NCI-H2227 treated with DMSO at 0.1 percent for 48 hours (cell line): ENCODE data around the gene SH3BP4.

Source experiments
- DNase-seq: peaks from one replicate; lab custom pipeline; 2025; lab: John Stamatoyannopoulos, UW

SH3BP4 gene

DNA sequence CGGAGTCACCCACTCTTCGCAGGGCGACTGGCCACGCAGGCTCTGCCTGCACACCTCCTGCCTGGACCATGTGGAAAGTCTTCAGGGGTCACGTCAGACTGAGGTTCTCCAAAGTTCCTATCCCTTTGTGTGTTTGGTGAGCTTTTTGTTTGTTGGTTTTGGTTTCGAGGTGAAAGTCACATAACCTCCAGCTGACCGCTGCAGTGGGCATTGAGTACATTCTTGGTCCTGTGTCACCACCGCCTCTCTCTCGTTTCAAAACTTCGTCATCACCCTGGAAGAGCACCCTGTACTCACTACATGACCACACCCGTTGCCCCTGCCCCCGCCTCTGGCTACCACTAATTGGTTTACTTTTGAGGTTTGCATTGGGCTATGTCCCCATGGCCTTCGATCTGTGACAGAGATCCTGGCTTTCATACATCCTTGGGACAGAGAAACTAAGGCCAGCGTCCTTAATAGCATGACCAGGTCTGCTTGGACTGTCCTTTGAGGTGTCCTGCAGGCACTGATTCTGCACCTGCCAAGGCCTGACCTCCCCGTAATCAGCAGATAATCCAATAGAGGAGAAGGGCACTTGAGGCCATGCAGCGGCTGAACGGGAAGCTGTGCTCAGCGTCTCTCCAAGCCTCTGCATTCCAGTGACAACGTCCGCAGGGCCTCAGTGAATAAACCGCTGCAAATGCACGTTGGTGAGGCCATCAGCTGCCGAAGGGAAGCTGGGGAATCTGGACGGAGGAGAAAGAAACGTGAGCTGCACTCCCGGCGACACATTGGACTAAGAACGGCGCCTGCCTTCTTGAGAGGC lies 46.8 kb downstream of the SH3BP4 start:
- no peak for DNase-seq

DNA sequence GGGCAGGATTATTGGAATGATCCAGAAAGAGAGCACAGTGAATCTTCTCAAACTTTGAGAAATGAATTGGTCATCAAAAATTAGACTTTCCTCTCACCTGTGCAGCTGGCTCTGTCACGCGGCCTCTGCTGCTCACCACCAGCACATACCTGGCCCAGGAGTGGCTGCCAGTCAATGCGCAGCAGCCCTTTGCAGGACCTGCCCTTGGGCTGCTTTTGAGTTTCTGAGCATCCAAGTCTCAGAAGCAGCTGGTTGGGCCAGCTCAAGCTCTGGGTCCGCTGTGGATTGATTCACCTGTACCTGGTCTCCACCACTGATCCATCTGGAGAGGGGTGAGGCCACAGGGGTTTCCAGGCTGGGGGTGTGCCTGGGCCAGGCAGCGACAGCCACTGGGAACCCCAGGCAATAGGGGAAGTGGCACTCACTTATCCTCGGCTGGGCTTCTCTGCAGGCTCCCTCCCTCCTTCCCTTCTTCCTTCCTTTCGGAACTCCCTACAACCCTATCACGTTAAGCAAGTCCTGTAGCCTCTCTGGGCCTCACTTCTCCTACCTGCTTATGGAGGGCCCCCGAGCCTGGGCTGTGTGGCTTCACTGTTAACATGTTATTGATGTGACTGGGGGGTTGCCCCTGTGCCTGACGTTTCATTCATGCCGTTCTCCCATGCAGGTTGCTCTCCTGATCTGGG lies 48.1 kb downstream of the SH3BP4 start:
- no peak for DNase-seq

DNA sequence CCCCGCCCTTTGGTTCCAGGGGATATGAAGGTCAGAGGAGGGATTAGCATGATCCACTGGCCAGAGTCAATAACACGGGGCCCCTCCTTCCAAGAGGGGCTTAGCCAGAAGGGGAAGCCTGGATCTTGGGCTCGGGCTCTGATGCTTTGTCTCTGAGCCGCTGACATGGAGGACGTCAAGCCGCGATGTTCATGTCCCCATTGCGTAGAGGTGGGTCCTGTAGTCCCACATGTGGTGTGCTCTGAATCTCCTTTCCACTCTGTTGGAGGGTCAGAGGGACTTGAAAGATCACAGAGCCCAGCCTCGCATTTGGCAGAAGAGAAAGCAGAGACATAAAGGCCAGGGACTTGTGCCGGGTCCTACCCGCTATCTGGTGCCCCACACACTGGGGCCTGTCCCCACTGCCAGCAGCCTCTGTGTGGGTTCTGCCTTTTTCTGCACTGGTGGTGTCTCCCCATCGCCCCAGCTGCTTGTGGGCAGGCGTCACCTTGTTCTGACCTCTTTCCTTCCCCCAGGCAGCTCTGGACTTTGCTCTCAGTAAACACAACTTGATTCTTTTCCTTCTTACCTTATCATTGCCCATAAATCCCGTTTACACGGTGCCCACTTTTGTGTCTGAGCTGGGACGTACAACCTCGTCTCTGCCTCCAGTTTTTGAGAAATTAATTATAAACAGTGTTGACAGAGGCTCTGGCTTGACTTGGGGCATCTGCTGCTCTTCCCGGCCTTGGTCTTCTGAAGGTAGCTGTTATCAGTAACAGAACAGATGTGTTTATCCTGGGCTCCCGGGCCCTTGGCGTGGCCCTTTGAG lies 48.8 kb downstream of the SH3BP4 start:
- no peak for DNase-seq

DNA sequence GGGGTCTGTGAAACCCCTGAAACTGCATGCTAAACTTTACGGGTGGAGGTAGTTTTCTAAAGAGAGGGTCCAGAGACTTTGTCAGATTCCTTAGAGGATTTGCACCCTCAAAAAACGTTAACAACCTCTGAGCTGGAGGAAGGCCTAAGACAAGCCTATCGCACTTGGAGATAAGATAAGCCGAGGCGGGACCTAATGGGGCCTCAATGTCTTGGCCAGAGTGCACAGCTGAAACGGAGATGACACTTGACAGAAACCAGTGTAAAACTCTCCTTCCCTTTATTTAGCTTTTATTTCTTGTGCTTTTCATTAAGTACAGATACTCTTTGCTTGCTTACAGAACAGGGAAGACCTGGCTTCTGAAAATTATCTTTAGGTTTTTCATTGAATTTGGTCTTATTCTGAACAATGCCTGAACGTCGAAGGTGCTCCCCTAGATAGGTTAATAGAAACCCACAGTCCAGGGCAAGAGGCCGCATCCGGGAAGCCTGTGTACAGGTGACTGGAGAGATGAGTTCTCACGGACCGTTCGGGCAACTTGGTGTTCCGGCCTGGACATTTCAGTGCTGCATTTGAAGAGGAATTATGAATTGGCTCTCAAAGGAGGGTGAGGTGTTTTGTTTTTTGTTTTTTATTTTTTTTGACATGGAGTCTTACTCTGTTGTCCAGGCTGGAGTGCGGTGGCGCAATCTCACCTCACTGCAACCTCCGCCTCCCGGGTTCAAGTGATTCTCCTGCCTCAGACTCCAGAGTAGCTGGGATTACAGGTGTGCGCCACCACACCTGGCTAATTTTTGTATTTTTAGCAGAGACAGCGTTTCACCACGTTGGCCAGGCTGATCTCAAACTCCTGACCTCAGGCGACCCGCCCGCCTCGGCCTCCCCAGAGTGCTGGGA lies 49.7 kb downstream of the SH3BP4 start:
- DNase-seq, result no peak

DNA sequence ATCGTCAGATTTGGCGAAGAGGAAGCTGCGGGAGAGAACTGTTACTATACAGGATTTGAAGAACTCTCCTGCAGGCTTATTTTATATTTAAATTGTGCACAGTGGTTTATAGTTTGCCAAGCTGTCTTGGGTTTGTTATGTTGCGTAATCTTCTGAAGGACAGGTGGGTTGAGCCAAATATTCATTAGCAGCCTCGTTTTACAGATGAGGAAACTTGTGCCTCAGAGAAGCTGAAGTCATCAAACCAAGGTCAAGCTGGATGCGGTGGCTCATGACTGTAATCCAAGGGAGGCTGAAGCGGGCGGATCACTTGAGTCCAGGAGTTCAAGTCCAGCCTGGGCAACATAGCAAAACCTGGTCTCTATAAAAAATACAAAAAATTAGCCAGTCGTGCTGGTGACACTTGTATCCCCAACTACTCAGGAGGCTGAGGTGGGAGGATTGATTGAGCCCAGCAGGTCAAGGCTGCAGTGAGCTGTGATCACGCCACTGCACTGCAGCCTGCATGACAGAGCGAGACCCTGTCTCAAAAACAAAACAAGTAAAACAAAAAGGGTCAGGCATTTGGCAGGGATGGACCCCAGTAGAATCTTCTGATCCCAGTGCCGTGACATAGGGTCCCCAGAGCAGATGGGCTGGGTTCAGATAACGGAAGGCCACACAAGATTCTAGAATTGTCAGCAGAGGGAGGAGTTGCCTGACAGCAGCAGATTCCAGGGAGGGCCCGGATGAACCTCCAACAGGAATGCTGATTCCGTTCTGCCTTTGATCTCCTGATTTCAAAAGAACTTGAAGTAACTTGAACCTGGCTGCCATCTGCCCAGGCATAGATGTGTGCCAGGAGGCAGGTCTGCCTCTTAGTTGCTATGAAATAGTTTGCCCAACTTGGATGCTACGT lies 50.6 kb downstream of the SH3BP4 start:
- DNase-seq, result no peak

DNA sequence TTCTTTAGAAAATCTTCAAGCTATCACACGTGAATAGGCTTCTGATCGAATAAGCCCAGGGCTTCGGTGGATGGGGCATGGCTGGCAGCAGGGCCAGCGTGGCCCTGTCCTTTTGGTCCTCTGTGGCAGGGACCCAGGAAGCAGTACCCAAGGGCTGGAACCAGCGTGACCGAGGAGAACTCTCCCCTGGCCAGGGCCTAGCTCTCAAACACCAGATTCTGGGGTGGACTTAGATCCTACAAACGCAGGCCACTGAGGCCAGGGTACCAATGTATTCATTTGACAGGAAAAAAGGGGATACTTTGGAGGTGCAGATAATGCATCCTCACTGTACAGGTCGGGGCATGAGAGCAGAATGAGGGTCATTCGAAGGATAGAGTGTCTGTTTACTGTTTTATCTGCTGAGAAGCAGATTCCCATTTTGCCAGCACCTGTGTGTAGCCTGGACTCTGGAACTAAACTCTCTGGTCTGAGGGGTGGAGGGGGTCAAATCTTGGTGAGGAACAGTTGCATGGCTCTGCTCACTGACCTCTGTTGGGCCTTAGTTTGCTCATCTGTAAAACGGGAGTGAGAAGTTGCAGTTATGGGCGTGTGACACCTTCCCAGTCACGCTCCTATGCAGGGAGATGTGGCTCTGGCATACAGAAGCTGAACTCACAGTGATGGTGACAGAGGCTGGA lies 51.4 kb downstream of the SH3BP4 start:
- no peak for DNase-seq

DNA sequence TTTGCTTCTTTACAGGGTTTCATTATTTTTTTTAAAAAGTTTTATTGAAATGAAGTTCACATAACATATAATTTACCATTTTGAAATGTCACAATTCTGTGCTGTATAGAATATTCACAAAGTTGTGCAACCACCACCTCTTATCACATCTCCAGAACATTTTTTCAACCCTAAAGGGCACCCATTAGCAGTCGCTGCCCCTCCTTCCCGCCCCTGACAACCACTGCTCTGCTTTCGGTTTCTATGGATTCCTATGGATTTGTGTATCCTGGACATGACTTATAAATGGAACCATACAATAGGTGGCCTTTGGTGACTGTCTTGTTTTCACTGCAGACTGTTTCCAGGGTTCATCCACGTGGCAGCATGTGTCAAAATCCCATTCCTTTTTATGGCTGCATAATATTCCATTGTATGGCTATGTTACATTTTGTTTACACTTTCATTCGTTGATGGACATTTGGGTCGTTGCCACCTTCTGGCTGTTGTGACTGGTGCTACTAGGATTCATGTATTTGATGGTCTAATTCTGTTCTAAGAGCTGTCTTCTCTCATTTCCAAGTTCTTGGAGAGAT lies 52.6 kb downstream of the SH3BP4 start:
- DNase-seq, result no peak

DNA sequence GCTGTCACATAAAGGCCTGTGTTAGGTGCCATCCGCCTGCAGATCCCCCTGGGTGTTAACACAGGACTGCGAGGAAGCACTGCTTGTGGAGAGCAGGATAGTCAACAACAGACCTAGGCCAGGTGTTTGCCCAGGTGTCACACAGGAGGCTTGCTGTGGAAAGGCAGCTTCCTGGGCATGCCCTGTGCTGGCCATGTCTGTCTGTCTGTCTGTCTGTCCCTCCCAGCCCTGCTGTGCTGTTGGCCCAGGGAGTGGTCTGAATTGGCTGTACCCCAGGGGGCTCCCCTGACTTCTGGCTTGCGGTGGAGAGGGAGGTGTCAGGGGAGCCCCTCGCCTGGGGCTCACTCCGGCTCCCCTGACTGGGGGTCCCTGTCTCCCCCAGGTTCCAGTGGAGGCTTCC lies 53.2 kb downstream of the SH3BP4 start:
- no peak for DNase-seq

DNA sequence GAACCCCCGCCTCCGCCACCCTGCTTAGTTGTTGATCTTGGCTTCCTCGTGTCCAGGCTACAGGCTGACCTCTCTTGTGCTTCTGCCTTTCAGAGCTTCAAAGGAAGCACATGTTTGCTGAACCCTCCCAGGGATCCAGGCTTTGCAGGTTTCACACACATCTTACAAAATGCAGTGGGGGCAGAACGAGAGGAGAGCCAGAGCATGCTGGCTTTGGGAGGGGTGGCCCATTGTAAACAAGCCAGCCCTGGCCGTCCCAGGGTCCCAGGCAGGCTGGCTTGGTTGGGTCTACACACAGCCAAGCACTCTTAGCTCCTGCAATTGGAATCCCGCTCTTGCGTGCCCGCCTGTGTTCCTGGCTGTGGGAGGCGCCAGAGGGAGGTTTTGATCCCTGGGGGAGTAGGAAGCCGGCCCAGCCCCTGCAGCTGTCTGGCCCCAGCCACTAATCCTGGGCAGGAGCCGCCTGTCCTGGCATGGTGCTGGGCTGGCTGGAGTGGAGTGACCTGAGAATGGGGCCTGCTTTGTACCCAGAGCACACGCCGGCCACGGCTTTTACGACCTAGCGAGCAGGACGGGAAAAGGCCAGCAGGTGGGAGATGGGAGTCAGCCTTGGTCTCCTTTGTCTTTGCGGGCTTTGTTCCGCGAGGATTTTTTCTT lies 53.9 kb downstream of the SH3BP4 start:
- no peak for DNase-seq

DNA sequence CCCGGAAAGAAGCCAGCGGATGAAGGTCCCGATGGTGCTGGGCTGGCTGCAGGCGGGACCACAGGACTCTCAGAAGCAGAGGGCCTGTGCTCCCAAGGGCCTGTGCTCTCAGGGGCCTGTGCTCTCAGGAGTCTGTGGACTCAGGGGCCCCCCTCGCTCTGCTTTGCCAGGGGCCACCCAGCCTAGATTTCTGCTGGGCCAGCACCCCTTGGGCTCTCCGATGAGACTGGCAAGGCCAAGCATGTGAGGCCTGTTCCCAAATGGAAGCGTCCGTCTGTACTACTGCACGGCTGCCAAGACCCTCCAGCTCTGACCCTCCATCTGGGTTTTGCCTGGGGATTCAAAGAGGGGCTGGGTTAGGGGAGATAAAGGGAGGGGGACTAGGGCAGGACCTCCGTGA lies 54.6 kb downstream of the SH3BP4 start:
- DNase-seq, result no peak

DNA sequence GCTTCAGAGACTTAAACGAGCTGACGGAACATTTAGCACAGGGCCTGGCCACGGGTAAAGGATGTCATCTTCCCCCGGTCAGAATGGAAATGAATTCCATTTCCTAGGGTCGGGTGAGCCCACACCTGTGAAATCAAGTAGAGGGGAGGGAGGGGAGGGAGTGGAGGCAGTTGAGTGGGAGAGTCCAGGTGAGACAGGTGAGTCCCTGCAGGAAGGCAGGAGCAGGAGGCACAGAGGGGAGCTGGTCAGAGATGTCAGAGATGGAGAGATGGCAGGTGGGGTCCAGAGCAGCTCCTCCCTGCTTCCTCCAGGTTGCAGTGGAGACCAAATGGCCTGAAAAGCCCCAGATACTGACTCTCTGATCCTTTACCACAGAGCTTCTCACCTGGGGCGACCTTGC lies 55.2 kb downstream of the SH3BP4 start:
- DNase-seq, result no peak

DNA sequence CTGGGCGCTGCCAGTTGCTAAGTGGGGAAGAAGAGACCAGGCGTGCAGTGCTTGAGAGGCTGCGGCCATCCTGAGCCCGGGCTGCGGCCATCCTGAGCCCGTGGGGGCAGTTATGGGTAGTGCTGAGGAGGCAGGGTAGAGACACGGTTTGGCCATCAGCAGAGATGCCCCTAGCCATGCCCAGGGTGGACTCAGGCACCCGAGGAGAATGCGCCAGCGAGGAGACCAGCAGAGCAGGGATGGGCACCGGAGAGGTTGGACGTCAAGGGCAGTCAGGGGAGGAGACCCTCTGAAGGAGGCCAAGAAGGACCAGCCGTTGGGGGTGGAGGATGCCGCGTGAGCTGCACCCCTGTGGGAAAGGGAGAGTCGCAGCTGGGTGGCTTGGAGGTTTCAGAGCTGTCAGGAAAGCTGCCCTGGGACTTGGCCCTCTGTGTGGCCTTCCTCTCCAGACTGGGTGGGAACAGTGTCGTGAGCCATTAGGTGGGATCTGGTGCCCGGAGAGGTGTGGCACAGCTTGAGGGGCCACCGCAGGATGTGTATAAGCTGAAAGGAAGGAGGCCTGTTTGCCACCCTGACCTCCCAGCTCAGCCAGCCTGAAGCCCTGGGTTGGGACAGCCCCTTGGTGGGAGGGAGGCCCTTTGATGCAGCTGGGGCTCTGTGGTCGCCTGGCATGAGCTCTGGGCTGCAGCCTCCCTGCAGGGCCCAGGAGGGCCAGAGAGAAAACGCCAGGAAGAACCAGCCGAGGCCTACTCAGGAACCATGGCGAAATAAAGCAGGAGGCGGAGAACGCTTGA lies 56.0 kb downstream of the SH3BP4 start:
- DNase-seq, result no peak

DNA sequence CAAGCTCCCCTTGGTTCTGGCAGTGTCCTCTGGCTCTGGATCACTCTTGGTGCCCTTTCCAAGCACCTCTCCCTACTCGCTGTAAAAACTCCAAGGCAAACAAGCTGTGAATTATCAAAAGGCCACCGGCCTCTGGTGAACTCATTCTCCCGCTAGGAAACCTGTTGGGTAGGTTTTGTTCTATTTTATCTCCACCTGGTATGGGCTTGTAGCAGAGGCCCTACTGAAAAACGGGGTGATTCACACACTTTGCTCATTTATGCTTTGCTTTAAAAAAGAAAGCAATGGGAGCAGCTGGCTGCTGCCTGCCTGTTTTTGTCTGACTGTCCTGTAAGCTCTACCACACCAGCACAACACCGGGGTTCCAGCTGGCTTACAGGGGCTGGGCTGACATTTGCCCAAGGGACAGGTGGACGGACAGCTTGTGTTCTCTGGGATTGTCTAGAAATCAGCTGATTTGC lies 56.8 kb downstream of the SH3BP4 start:
- DNase-seq, result no peak

DNA sequence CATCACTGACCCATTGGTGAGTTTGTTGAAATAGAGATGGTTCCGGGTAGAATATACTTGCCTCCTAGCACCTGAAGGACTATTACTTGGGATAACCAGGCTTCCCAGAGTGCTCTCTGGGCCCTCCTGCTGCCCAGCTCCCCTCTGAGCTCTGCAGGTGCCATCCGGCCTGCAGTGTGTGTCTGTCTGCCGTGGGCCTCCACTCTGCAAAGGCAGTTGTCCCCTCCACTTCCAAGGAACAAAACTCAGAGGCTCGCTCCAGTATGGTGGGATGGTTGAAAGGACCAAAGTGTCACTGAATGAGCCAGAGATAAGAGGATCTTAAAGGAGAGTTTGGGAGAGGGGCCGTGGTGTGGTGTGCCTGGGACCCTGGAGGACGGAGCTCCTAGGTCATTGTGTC lies 57.3 kb downstream of the SH3BP4 start:
- no peak for DNase-seq

DNA sequence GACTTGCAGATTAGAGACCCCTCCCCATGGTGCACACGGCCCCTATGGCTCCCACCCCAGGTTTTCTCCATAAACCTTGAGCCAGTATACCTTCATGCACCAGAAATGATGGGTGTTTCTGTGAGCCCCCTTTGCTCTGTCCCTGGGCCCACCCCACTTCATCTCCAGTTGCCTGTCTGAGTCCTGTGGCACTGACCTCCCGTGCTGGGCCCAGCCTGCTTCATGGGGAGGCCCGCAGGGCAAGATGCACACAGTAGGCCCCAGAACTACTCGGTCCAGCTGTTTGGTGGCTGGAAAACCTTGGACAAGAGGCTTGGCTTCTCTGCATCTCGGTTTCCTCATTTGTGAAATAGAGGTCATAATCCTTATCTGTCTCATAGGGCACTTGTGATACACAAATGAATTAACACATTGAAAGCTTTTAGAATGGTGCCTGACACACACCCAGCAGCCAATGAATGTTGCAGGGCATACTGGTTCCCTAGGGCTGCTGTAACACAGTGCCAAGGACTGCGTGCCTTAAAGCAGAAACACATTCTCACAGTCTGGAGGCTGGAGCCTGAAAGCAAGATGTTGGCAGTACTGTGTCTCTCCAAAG lies 58.4 kb downstream of the SH3BP4 start:
- DNase-seq, result no peak

DNA sequence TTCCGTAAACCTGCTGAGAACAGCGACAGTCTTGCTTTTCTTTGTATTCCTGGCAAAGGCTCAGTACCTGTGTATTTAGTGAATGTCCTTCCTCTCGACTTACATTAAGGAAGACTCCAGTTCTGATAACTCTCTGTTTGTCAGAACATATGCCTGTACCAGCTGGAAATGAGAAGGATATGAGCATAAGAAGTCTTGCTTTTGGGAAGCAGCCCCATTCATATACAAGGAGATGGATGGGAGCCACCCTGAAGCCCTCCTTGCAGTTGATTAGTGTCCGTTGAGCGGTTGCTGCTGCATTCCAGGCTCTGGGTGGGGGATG lies 59.8 kb downstream of the SH3BP4 start:
- no peak for DNase-seq

DNA sequence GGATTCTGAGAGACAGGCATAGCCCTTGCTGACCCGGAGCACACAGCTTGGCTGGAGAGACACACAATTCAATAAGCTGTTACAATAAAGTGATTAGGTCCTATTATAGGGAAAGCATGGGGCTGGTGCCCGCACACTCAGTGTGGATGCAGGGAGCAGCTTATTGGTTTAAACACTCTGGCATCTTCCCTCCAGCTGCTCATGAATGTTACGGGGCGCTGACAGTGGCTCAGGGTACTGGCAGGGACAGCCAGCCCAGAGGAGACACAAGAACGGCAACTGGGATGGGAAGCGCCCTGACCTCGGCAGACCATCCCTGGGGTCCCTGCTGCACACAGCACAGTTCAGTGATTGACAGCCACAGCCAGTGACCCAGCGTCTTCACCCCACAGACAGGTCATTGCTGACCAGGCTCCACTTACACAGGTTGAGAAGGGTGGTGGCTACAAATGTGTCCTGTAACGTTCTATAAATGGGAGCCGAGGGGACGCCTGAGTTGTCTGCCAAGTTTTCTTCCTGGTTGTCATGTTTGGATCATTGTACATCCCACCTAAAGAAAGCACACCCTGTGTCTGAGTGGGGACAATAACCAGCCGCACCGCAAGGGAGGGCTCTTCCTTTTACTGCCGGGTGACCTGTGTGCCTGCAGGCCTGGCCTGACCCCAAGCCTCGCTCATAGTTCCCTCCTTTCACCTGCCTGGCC lies 60.3 kb downstream of the SH3BP4 start:
- no peak for DNase-seq
